Measurements from ENCODE around the gene KIF3B. TPM values are rescaled to one million over a fixed set of nuclear protein-coding genes. Genes with fewer than 3 reads are reported as not detected.

KIF3B gene
- total RNA-seq (62.2 TPM), polyA plus RNA-seq (ENCODE audit: insufficient read depth, low read depth, low replicate concordance) (31.6 TPM)
- long read RNA-seq, donor 1, full-length matches to known transcripts: 1 of 1 reads
- long read RNA-seq, donor 1, partial matches to known transcripts: 0 of 1 reads
- long read RNA-seq, donor 1, other reads (novel, unspliced or antisense): 0 of 1 reads
- long read RNA-seq, donor 2, full-length matches to known transcripts: 2 of 15 reads
- long read RNA-seq, donor 2, partial matches to known transcripts: 13 of 15 reads
- long read RNA-seq, donor 2, other reads (novel, unspliced or antisense): 0 of 15 reads
- long read RNA-seq, donor 3: 0 reads
- long read RNA-seq, donor 4, full-length matches to known transcripts: 2 of 2 reads
- long read RNA-seq, donor 4, partial matches to known transcripts: 0 of 2 reads
- long read RNA-seq, donor 4, other reads (novel, unspliced or antisense): 0 of 2 reads
- long read RNA-seq, donor 5: 0 reads
- long read RNA-seq, donor 6: 0 reads
- long read RNA-seq, donor 7, full-length matches to known transcripts: 2 of 22 reads
- long read RNA-seq, donor 7, partial matches to known transcripts: 20 of 22 reads
- long read RNA-seq, donor 7, other reads (novel, unspliced or antisense): 0 of 22 reads
- long read RNA-seq, donor 8: 0 reads
- long read RNA-seq, donor 9: 0 reads
- long read RNA-seq, donor 10, partial matches to known transcripts: 9 of 9 reads
- long read RNA-seq, donor 10, other reads (novel, unspliced or antisense): 0 of 9 reads

DNA sequence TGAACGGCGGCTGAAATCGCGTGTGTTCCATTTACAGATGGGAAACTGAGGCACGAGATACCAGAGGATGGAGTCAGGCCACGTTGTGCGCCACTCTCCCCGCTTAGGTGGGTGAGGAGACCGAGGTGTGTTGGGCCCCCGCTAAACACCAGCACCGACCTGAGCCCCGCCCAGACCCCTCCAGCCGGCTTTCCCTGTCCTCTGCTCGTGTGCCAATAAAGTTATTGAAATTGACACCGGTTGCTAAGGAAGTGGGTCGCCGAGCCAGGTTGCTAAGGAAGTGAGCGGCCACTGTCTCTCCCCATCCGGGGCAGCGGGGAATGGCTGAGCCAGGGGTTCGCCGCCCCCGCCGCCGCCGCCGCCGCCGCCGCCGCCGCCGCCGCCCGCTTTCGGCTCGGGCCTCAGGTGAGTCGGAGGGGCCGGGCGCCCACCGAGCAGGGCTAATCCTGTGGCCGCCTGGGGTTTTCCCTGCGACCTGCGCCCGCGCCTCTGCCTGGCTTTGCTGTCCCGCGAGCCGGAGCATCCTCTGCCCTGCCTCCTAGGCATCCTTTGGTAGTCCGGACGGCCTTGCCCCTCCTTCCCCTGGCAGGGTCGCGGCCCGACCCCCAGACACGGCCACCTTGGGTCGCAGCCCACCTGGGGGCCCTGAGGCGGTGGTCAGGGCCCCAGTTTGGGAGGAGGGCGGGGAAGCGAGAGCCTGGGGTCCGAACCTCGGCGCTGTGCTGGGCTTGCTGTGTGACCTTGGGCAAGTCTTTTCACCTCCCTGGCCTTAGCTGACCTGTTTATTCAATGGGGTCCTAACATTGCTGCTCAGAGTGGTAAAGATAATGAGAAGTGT, at the start of gene KIF3B:
Gene KIF3B (plus strand): TSS at position 291 of the 838 bp plus-strand sequence. CDS start 32,127 bp downstream, outside the sequence.
- peak within 1 kb of the TSS in 1 of 2 donors; percentile 63 for H3K27ac ChIP-seq (ENCODE audit: low read depth in 2 of 2, low read length in 2 of 2)
- H3K4me1 ChIP-seq (ENCODE audit: control insufficient read depth in 2 of 3, insufficient read depth in 2 of 3, low read depth in 1 of 3, low read length in 3 of 3): peaks cover 0 to 16% (median 12%) of the 10 kb centered on the region in 3 donors
- intact Hi-C loops (cut with DNase I): no loop called here
- H3K4me3 ChIP-seq (ENCODE audit: low read length in 3 of 3): peak within 1 kb of the TSS; percentile 85 to 96 (median 94)
- TF ChIP-seq, protein P1, sequence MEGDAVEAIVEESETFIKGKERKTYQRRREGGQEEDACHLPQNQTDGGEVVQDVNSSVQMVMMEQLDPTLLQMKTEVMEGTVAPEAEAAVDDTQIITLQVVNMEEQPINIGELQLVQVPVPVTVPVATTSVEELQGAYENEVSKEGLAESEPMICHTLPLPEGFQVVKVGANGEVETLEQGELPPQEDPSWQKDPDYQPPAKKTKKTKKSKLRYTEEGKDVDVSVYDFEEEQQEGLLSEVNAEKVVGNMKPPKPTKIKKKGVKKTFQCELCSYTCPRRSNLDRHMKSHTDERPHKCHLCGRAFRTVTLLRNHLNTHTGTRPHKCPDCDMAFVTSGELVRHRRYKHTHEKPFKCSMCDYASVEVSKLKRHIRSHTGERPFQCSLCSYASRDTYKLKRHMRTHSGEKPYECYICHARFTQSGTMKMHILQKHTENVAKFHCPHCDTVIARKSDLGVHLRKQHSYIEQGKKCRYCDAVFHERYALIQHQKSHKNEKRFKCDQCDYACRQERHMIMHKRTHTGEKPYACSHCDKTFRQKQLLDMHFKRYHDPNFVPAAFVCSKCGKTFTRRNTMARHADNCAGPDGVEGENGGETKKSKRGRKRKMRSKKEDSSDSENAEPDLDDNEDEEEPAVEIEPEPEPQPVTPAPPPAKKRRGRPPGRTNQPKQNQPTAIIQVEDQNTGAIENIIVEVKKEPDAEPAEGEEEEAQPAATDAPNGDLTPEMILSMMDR (IDR thresholded peaks at IDR 0.05; ENCODE audit: borderline replicate concordance, extremely low read depth, insufficient read depth): no peak
- H3K27me3 ChIP-seq (ENCODE audit: control insufficient read depth, insufficient read depth, low read length): no peaks in the 10 kb centered on the region
- peak; percentile 83 to 95 (median 90) for DNase-seq
- H3K36me3 ChIP-seq (ENCODE audit: control insufficient read depth in 2 of 3, insufficient read depth in 3 of 3, low read length in 3 of 3): no peaks in the 10 kb centered on the region
- no peak for FAIRE-seq
- no peaks in the 10 kb centered on the region for H3K9me3 ChIP-seq (ENCODE audit: control insufficient read depth in 2 of 3, insufficient read depth in 1 of 3, low read length in 3 of 3)
- peak within 1 kb of the TSS; percentile 74 to 92 (median 90) for H3K9ac ChIP-seq (ENCODE audit: low read length in 3 of 3)

DNA sequence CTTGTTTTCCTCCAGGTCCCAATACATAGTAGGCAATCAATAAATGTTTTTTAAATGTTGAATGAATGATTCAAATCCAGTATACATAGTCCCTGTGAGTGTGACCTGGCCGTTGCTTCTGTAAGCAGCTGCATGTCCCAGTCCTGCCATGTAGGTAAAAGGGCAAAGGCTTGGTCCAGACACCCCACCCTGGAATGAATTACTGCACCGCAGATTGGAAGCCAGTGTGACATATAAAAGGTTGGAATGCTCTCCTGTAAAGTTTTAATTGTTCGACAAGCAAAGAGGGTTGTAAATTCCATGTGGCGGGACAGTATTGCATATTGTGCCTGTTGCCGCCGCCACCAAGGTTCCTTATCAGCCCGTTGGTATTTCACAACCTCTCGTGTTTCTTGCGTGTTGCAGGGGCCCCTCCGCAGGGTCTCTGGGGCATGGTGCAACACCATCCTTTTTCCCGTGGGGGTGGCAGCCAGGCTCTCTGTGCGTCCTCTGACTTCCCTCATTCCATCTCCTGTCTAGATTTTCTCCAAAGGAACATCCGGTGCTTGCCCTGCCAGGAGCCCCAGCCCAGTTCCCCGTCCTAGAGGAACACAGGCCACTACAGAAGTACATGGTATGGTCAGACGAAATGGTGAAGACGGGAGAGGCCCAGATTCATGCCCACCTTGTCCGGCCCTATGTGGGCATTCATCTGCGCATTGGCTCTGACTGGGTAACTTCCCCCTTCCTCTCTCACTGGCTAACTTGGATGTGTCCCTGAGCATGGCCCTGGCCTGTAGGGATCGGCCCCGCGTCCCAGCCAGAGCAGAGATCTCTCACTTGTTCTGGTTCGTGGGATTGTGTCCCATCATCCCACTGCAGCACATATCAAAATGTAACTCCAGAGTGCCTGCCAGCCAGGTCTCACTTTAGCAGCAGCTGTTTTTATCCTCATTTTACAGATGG, 49.4 kb upstream of the KIF3B start:
- H3K27ac ChIP-seq (ENCODE audit: low read depth in 2 of 2, low read length in 2 of 2): no peak overlapping the region
- FAIRE-seq (no peak), DNase-seq (no peak)
- H3K4me3 ChIP-seq (ENCODE audit: low read length in 3 of 3): no peak overlapping the region
- H3K27me3 ChIP-seq (ENCODE audit: control insufficient read depth, insufficient read depth, low read length): no peaks in the 10 kb centered on the region
- no peak overlapping the region for H3K9ac ChIP-seq (ENCODE audit: low read length in 3 of 3)
- H3K36me3 ChIP-seq (ENCODE audit: control insufficient read depth in 2 of 3, insufficient read depth in 3 of 3, low read length in 3 of 3): peaks cover 0 to 40% (median 14%) of the 10 kb centered on the region in 3 donors
- intact Hi-C loops (cut with DNase I): no loop called here
- TF ChIP-seq, protein P1 (IDR thresholded peaks at IDR 0.05; ENCODE audit: borderline replicate concordance, extremely low read depth, insufficient read depth): no peak
- no peaks in the 10 kb centered on the region for H3K4me1 ChIP-seq (ENCODE audit: control insufficient read depth in 2 of 3, insufficient read depth in 2 of 3, low read depth in 1 of 3, low read length in 3 of 3)
- no peaks in the 10 kb centered on the region for H3K9me3 ChIP-seq (ENCODE audit: control insufficient read depth in 2 of 3, insufficient read depth in 1 of 3, low read length in 3 of 3)

DNA sequence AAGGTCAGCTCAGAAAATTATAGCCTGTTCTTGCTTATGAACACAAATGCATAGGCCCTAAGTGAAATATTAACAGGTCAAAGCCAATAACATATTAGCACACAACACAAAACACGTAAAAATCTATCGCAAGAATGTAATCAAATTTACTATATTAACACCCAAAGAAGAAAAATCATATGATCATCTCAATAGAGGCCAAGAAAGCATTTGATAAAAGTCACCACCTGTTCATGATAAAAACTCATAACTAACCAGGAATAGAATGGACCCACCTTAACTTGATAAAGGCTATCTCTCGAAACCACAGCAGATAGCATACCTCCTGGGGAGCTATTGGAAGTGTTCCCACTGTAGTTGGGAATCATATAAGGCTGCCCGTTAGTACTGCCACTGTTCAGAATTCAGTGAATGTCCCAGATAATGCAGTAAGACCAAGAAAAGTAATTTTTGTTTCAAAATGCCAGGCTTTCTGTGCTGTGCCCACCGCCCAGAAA, 48.2 kb upstream of the KIF3B start:
- Histone ChIP-seq H3K9ac (ENCODE audit: low read length in 3 of 3) (no peak overlapping the region), H3K4me1 (ENCODE audit: control insufficient read depth in 2 of 3, insufficient read depth in 2 of 3, low read depth in 1 of 3, low read length in 3 of 3) (no peaks in the 10 kb centered on the region), H3K27ac (ENCODE audit: low read depth in 2 of 2, low read length in 2 of 2) (no peak overlapping the region), H3K4me3 (ENCODE audit: low read length in 3 of 3) (no peak overlapping the region), H3K27me3 (ENCODE audit: control insufficient read depth, insufficient read depth, low read length) (no peaks in the 10 kb centered on the region), H3K9me3 (ENCODE audit: control insufficient read depth in 2 of 3, insufficient read depth in 1 of 3, low read length in 3 of 3) (no peaks in the 10 kb centered on the region), H3K36me3 (ENCODE audit: control insufficient read depth in 2 of 3, insufficient read depth in 3 of 3, low read length in 3 of 3) (peaks cover 0 to 40% (median 16%) of the 10 kb centered on the region in 3 donors)
- no peak for FAIRE-seq
- no peak for DNase-seq
- TF ChIP-seq, protein P1 (IDR thresholded peaks at IDR 0.05; ENCODE audit: borderline replicate concordance, extremely low read depth, insufficient read depth): no peak
- intact Hi-C loops (cut with DNase I): no loop called here
